Measurements from ENCODE around the gene DNAJB12. TPM values are rescaled to one million over a fixed set of nuclear protein-coding genes. Genes with fewer than 3 reads are reported as not detected.

The DNAJB12 gene
- total RNA-seq, 1 experiment from 2014 or later: 27.6 TPM

DNA sequence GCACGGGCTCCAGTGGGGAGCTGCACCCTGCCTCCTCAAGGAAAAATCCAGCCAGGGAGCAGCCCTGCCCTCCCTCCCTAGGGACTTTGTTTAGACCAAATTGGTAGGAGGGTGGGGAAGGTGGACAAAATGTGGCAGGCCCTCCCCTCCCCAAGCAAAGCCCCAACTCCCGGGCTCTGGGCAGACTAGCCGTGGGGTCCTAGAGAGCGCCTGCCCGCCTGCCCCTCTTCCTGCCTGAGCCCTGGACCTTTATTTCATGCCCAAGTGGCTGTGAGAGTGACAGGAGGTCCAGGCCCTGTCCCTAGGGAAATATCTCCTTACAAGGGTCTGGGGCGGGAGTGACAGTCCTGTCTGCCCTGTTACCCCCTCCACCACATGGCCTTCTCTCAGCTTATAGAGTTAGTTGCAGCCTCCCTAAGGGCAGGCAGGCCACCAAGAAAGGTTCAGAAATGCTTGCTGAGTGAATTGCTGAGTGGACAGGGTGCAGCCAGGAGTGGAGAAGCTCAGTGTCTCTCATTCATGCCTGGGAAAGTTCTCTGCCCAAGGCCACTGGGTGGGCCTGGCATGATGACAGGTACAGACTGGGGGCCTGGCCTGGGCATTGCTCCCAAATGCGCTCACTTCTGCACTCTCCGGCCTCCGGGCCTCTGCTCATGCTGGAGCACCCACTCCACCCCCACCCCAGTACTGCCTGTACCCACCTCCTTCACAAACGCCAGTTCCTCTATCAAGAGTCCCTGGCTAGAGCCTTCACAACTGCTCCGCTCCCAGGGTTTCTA lies 25.2 kb downstream of the DNAJB12 start:
- no peak overlapping the region for H2BK120ac ChIP-seq (ENCODE audit: low read depth, low read length, poor library complexity, severe bottlenecking)
- H3T11ph ChIP-seq (ENCODE audit: low read length): no peak overlapping the region
- TF ChIP-seq, protein P1, sequence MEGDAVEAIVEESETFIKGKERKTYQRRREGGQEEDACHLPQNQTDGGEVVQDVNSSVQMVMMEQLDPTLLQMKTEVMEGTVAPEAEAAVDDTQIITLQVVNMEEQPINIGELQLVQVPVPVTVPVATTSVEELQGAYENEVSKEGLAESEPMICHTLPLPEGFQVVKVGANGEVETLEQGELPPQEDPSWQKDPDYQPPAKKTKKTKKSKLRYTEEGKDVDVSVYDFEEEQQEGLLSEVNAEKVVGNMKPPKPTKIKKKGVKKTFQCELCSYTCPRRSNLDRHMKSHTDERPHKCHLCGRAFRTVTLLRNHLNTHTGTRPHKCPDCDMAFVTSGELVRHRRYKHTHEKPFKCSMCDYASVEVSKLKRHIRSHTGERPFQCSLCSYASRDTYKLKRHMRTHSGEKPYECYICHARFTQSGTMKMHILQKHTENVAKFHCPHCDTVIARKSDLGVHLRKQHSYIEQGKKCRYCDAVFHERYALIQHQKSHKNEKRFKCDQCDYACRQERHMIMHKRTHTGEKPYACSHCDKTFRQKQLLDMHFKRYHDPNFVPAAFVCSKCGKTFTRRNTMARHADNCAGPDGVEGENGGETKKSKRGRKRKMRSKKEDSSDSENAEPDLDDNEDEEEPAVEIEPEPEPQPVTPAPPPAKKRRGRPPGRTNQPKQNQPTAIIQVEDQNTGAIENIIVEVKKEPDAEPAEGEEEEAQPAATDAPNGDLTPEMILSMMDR (conservative IDR thresholded peaks at IDR 0.05): no peak
- no peak overlapping the region for H2BK20ac ChIP-seq (ENCODE audit: low read depth, low read length, poor library complexity, severe bottlenecking)
- H3K18ac ChIP-seq (ENCODE audit: insufficient read length, low read depth, low read length): no peak overlapping the region
- H4K8ac ChIP-seq (replicated peaks; ENCODE audit: insufficient read length, low read depth, low read length): no peak overlapping the region
- H2AK5ac ChIP-seq (ENCODE audit: insufficient read length, low read length): no peak overlapping the region
- H4K20me1 ChIP-seq (ENCODE audit: control insufficient read depth, insufficient read depth, insufficient read length): no peaks in the 10 kb centered on the region
- H4K91ac ChIP-seq (ENCODE audit: insufficient read length, low read depth, low read length): no peak overlapping the region
- H3K9ac ChIP-seq (ENCODE audit: extremely low read depth, insufficient read length, low read length): no peak overlapping the region
- H2BK15ac ChIP-seq (ENCODE audit: low read depth, low read length): no peak overlapping the region
- no peak for DNase-seq
- H3K27ac Mint-ChIP-seq: no peak overlapping the region
- no peak overlapping the region for H3K4ac ChIP-seq (ENCODE audit: low read depth, low read length)
- no peak overlapping the region for H3K56ac ChIP-seq (ENCODE audit: insufficient read length, low read depth, low read length)
- H3K9me3 ChIP-seq (ENCODE audit: control insufficient read depth, low read depth, low read length): no peaks in the 10 kb centered on the region
- no peaks in the 10 kb centered on the region for H3K79me1 ChIP-seq (ENCODE audit: insufficient read depth, low read depth, low read length, poor library complexity, severe bottlenecking)
- H3K4me3 Mint-ChIP-seq: no peak overlapping the region; a peak in 1 of 5 replicates
- WGBS (ENCODE audit: extremely low coverage, insufficient read length, low lambda C conversion rate): no CpG with 5 or more reads among the region's 11 CpGs
- H3K36me3 Mint-ChIP-seq (ENCODE audit: insufficient read depth in 1 of 3, low read depth in 3 of 3): peaks cover 0 to 14% (median 4%) of the 10 kb centered on the region in 3 experiments; a peak in 4 of 7 replicates
- no peak overlapping the region for H3K27ac ChIP-seq (ENCODE audit: insufficient read length, low read depth, low read length)
- H3K27me3 ChIP-seq (ENCODE audit: insufficient read depth, low read length): no peaks in the 10 kb centered on the region
- H3K23ac ChIP-seq (ENCODE audit: insufficient read length, low read depth, low read length): no peak overlapping the region
- no peaks in the 10 kb centered on the region for H3K23me2 ChIP-seq (ENCODE audit: insufficient read length, low read depth, low read length, poor library complexity, severe bottlenecking)
- no peak overlapping the region for H2BK12ac ChIP-seq (ENCODE audit: insufficient read length, low read depth, low read length)
- H3K4me1 ChIP-seq (ENCODE audit: insufficient read depth, low read length): peaks cover 5% of the 10 kb centered on the region; the same call in 1 of the 2 replicates
- H2AFZ ChIP-seq (ENCODE audit: low read length): no peak overlapping the region
- no peaks in the 10 kb centered on the region; the same call in none of the 2 replicates for H3K27me3 Mint-ChIP-seq (ENCODE audit: low read depth)
- no peaks in the 10 kb centered on the region; a peak in 1 of 5 replicates for H3K9me3 Mint-ChIP-seq
- no peak overlapping the region for H3K14ac ChIP-seq (ENCODE audit: insufficient read depth, low read length)
- H2BK5ac ChIP-seq (ENCODE audit: insufficient read length, low read length): no peak overlapping the region
- no peak overlapping the region for H4K5ac ChIP-seq (ENCODE audit: insufficient read length, low read depth, low read length)
- no peaks in the 10 kb centered on the region for H3K79me2 ChIP-seq (ENCODE audit: insufficient read depth, low read length)
- H3K4me2 ChIP-seq (ENCODE audit: insufficient read depth, insufficient read length, low read length): no peak overlapping the region
- peaks cover 46 to 64% of the 10 kb centered on the region in 2 experiments for H3K4me1 Mint-ChIP-seq
